ENCODE data around the gene ADGRG7. TPM values are rescaled to one million over a fixed set of nuclear protein-coding genes. Genes with fewer than 3 reads are reported as not detected.

Gene ADGRG7
- total and polyA plus RNA-seq, 2 of the 13 experiments (the other 11 are each of a cell fraction or from before 2014, with no cell fraction given): not detected

GRCh38 chr3:100647171-100647570 lies 37.8 kb downstream of the ADGRG7 start (continued):
- TF ChIP-seq, protein P1, sequence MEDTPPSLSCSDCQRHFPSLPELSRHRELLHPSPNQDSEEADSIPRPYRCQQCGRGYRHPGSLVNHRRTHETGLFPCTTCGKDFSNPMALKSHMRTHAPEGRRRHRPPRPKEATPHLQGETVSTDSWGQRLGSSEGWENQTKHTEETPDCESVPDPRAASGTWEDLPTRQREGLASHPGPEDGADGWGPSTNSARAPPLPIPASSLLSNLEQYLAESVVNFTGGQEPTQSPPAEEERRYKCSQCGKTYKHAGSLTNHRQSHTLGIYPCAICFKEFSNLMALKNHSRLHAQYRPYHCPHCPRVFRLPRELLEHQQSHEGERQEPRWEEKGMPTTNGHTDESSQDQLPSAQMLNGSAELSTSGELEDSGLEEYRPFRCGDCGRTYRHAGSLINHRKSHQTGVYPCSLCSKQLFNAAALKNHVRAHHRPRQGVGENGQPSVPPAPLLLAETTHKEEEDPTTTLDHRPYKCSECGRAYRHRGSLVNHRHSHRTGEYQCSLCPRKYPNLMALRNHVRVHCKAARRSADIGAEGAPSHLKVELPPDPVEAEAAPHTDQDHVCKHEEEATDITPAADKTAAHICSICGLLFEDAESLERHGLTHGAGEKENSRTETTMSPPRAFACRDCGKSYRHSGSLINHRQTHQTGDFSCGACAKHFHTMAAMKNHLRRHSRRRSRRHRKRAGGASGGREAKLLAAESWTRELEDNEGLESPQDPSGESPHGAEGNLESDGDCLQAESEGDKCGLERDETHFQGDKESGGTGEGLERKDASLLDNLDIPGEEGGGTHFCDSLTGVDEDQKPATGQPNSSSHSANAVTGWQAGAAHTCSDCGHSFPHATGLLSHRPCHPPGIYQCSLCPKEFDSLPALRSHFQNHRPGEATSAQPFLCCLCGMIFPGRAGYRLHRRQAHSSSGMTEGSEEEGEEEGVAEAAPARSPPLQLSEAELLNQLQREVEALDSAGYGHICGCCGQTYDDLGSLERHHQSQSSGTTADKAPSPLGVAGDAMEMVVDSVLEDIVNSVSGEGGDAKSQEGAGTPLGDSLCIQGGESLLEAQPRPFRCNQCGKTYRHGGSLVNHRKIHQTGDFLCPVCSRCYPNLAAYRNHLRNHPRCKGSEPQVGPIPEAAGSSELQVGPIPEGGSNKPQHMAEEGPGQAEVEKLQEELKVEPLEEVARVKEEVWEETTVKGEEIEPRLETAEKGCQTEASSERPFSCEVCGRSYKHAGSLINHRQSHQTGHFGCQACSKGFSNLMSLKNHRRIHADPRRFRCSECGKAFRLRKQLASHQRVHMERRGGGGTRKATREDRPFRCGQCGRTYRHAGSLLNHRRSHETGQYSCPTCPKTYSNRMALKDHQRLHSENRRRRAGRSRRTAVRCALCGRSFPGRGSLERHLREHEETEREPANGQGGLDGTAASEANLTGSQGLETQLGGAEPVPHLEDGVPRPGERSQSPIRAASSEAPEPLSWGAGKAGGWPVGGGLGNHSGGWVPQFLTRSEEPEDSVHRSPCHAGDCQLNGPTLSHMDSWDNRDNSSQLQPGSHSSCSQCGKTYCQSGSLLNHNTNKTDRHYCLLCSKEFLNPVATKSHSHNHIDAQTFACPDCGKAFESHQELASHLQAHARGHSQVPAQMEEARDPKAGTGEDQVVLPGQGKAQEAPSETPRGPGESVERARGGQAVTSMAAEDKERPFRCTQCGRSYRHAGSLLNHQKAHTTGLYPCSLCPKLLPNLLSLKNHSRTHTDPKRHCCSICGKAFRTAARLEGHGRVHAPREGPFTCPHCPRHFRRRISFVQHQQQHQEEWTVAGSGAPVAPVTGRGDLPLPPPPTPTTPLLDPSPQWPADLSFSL (CRISPR knock-in tag; IDR thresholded peaks at IDR 0.05): no peak
- no peak for TF ChIP-seq CEBPG (CRISPR knock-in tag; IDR thresholded peaks at IDR 0.05)
- no peak for TF ChIP-seq SMAD9 (CRISPR knock-in tag; IDR thresholded peaks at IDR 0.05)
- TF ChIP-seq TCF7 (IDR thresholded peaks at IDR 0.05; ENCODE audit: low read depth): no peak
- no peak for TF ChIP-seq IKZF4 (CRISPR knock-in tag; IDR thresholded peaks at IDR 0.05; ENCODE audit: borderline replicate concordance, low read depth, not compliant biosample characterization)

GRCh38 chr3:100647657-100648056 lies 38.3 kb downstream of the ADGRG7 start:
- no peak for FAIRE-seq
- Histone ChIP-seq H2AFZ (ENCODE audit: low read length) (no peak overlapping the region), H3K4me3 (replicated peaks in 1 of 3; ENCODE audit: insufficient read depth in 1 of 3, low read depth in 2 of 3, low read length in 3 of 3) (no peak overlapping the region), H4K20me1 (ENCODE audit: insufficient read depth, low read length) (no peaks in the 10 kb centered on the region), H3K4me1 (ENCODE audit: insufficient read depth, low read length) (peaks cover 15% of the 10 kb centered on the region), H3K79me2 (ENCODE audit: insufficient read depth, low read length) (no peaks in the 10 kb centered on the region), H3K9ac (ENCODE audit: insufficient read depth, low read depth, low read length) (no peak overlapping the region), H3K27ac (ENCODE audit: extremely low read length, insufficient read depth, low read length) (no peak overlapping the region), H3K4me2 (ENCODE audit: low read depth, low read length) (no peak overlapping the region), H3K9me3 (ENCODE audit: low read length) (no peaks in the 10 kb centered on the region), H3K36me3 (replicated peaks in 1 of 2; ENCODE audit: control insufficient read depth in 1 of 2, insufficient read depth in 2 of 2, low read length in 2 of 2) (no peaks in the 10 kb centered on the region), H3K27me3 (ENCODE audit: control insufficient read depth in 1 of 2, insufficient read depth in 2 of 2, low read length in 2 of 2) (peaks cover 0 to 4% of the 10 kb centered on the region in 2 experiments; a peak in 2 of 5 replicates)
- CTCF ChIA-PET (ENCODE audit: low intra/inter-chr PET ratio, low total read pairs): no interaction called here
- no peak for DNase-seq (ENCODE audit: low spot score)
- BruUV-seq (replicated peaks): no TSS peak
- in situ Hi-C loops (cut with HindIII; ENCODE audit: extremely low pct_ligation_motif_present, low pct_unique_long_range_greater_than_20kb): no loop called here
- WGBS (ENCODE audit: low lambda C conversion rate): 38% methylated on average over 1 of the region's 1 CpG
- POLR2A ChIA-PET: no interaction called here
- intact Hi-C loops (cut with micrococcal nuclease; ENCODE audit: unreplicated experiment): no loop called here
- ATAC-seq: no peak
- TF ChIP-seq ZNF256 (CRISPR knock-in tag; conservative IDR thresholded peaks at IDR 0.05): no peak
- TF ChIP-seq ESRRA (CRISPR knock-in tag; IDR thresholded peaks at IDR 0.05; ENCODE audit: low read depth): no peak
- no peak for TF ChIP-seq SIX1 (CRISPR knock-in tag; IDR thresholded peaks at IDR 0.05; ENCODE audit: borderline replicate concordance)
- TF ChIP-seq SMC3 (IDR thresholded peaks at IDR 0.05; ENCODE audit: low read length): no peak
- TF ChIP-seq ZNF788 (CRISPR knock-in tag; IDR thresholded peaks at IDR 0.05; ENCODE audit: borderline replicate concordance): no peak
- TF ChIP-seq ZNF225 (CRISPR knock-in tag; IDR thresholded peaks at IDR 0.05): no peak
- no peak for TF ChIP-seq PCBP1 (IDR thresholded peaks at IDR 0.05; ENCODE audit: borderline replicate concordance, low read depth, low read length)
- no peak for TF ChIP-seq MXI1 (IDR thresholded peaks at IDR 0.05; ENCODE audit: borderline replicate concordance, low read depth, low read length)
- no peak for TF ChIP-seq IKZF5 (CRISPR knock-in tag; IDR thresholded peaks at IDR 0.05)
- TF ChIP-seq KDM1A (CRISPR knock-in tag; IDR thresholded peaks at IDR 0.05): no peak
